K562 (cell line): ENCODE results near the gene PI4K2B. TPM values are rescaled to one million over a fixed set of nuclear protein-coding genes. Genes with fewer than 3 reads are reported as not detected.

ENCODE experiments used
- FOXK1 ChIP-seq: sonication (generic); formaldehyde crosslinking; IDR thresholded peaks from 2 replicates; pipeline ENCODE4 v1.8.0; 2022; ENCODE audit warnings: missing genetic modification reagents, mild to moderate bottlenecking, borderline replicate concordance
- MCM7 ChIP-seq, 2 experiments: fragments of 450-650 bp; IDR thresholded peaks; 2 replicates each; pipeline ENCODE4 v1.6.1; 2016 to 2018
- MTA1 ChIP-seq: fragments of 450-650 bp; IDR thresholded peaks from 2 replicates; pipeline ENCODE4 v1.6.1; 2017; ENCODE audit warnings: borderline replicate concordance
- NONO ChIP-seq, 2 experiments: fragments of 200-400 bp in 1 of 2; fragments of 450-650 bp in 1 of 2; formaldehyde crosslinking in 1 of 2; IDR thresholded peaks; 2 replicates each; pipeline ENCODE4 v1.6.1; 2017; ENCODE audit warnings: low read depth in 2 of 2, mild to moderate bottlenecking in 2 of 2, moderate library complexity in 2 of 2, low read length in 1 of 2
- POLR2G ChIP-seq: fragments of 200-400 bp; formaldehyde crosslinking; IDR thresholded peaks from 2 replicates; pipeline ENCODE4 v1.6.1; 2017; ENCODE audit warnings: low read depth, mild to moderate bottlenecking, antibody characterized with exemption, low read length, moderate library complexity
- RAD21 ChIP-seq, 2 experiments: fragments of 250-450 bp in 1 of 2; fragments of 450-650 bp in 1 of 2; sonication (Bioruptor Pico) in 1 of 2; formaldehyde crosslinking in 1 of 2; IDR thresholded peaks in 1 of 2; conservative IDR thresholded peaks in 1 of 2; 2 replicates each; pipeline versions ENCODE4 v1.4.0 to v1.8.0; 2020 to 2022; ENCODE audit warnings: mild to moderate bottlenecking in 2 of 2, moderate library complexity in 1 of 2
- RFX5 ChIP-seq: IDR thresholded peaks from 2 replicates; pipeline ENCODE4 v1.6.1; 2011; ENCODE audit warnings: low read depth, mild to moderate bottlenecking, improper control_type of control experiment, low read length
- SNRNP70 ChIP-seq: fragments of 200-400 bp; formaldehyde crosslinking; optimal IDR thresholded peaks from 2 replicates; pipeline ENCODE3; 2017; ENCODE audit warnings: low read depth, low read length
- SOX6 ChIP-seq: fragments of 450-650 bp; IDR thresholded peaks from 2 replicates; pipeline ENCODE4 v1.6.1; 2014; ENCODE audit warnings: mild to moderate bottlenecking
- U2AF1 ChIP-seq: fragments of 200-400 bp; formaldehyde crosslinking; optimal IDR thresholded peaks from 2 replicates; pipeline ENCODE3; 2017; ENCODE audit warnings: mild to moderate bottlenecking, low read depth, low read length, moderate library complexity
- ZKSCAN1 ChIP-seq: fragments of 150-350 bp; IDR thresholded peaks from 2 replicates; pipeline ENCODE4 v1.6.1; 2016; ENCODE audit warnings: low read depth, low read length
- ZNF239 ChIP-seq: fragments of 250-450 bp; sonication (Bioruptor Pico); IDR thresholded peaks from 2 replicates; pipeline ENCODE4 v1.4.0; 2020; ENCODE audit warnings: mild to moderate bottlenecking
- ZNF436 ChIP-seq: fragments of 250-450, 450-650 bp; sonication (Bioruptor Pico); formaldehyde crosslinking; IDR thresholded peaks from 2 replicates; pipeline ENCODE4 v1.7.0; 2020; ENCODE audit warnings: mild to moderate bottlenecking
- ZNF444 ChIP-seq: fragments of 250-450 bp; sonication (Bioruptor Pico); IDR thresholded peaks from 2 replicates; pipeline ENCODE4 v1.4.0; 2020; ENCODE audit warnings: mild to moderate bottlenecking, moderate library complexity
- ZNF561 ChIP-seq: fragments of 450-650 bp; formaldehyde crosslinking; conservative IDR thresholded peaks from 2 replicates; pipeline ENCODE4 v1.4.0; 2020; ENCODE audit warnings: mild to moderate bottlenecking, moderate library complexity
- ZNF780A ChIP-seq: fragments of 250-450 bp; sonication (Bioruptor Pico); IDR thresholded peaks from 2 replicates; pipeline ENCODE4 v1.5.0; 2021; ENCODE audit warnings: mild to moderate bottlenecking
- polyA plus RNA-seq, 8 experiments: library from polyadenylated mRNA; depleted of rRNA in 4 of 8; stranded (reverse) in 5 of 8; unstranded in 3 of 8; fragments of >200 nt; fragmentation: Nextera tagmentation in 2 of 8; fragmentation: Illumina TruSeq in 1 of 8; extraction: Ambion mirVana in 2 of 8; extraction: Trizol in 1 of 8; gene quantifications; 2 replicates each; pipeline versions ENCODE4 v1.2.1 to v1.2.3, GENCODE V29; 2011 to 2014; ENCODE audit warnings: inconsistent platforms in 1 of 8, missing spikeins in 1 of 8
- total RNA-seq, 7 experiments: library from RNA; depleted of rRNA in 6 of 7; stranded (reverse); fragments of >200 nt in 6 of 7; fragmentation: Illumina TruSeq in 2 of 7; extraction: Trizol in 2 of 7; gene quantifications; 2 replicates each; pipeline versions ENCODE4 v1.2.1 to v1.2.3, GENCODE V29; 2011 to 2021; ENCODE audit warnings: low replicate concordance in 1 of 7
- TF ChIP-seq, protein P1 (sequence below): fragments of 450-650 bp; IDR thresholded peaks from 2 replicates; pipeline ENCODE4 v1.6.1; 2017; ENCODE audit warnings: antibody characterized with exemption, mild to moderate bottlenecking
- TF ChIP-seq, protein P2 (sequence below), 2 experiments: fragments of 200-800 bp in 1 of 2; sonication (Bioruptor generic) in 1 of 2; sonication (generic) in 1 of 2; formaldehyde crosslinking in 1 of 2; IDR thresholded peaks in 1 of 2; conservative IDR thresholded peaks in 1 of 2; 2 replicates each; pipeline versions ENCODE4 v1.5.0 to v1.6.1; 2016 to 2020; ENCODE audit warnings: missing compliant biosample characterization in 1 of 2, missing genetic modification characterization in 1 of 2, missing genetic modification reagents in 1 of 2
- TF ChIP-seq, protein P3 (sequence below), 2 experiments: fragments of 450-650 bp; IDR thresholded peaks; 2 replicates each; pipeline ENCODE4 v1.6.1; 2018; ENCODE audit warnings: mild to moderate bottlenecking in 2 of 2, low read depth in 1 of 2; ENCODE audit not compliant: partially characterized antibody in 2 of 2

PI4K2B gene
- total and polyA plus RNA-seq, 9 of the 15 experiments (the other 6 are each of a cell fraction or from before 2014, with no cell fraction given), result 4.5 to 21.4 (median 16.5) TPM

DNA sequence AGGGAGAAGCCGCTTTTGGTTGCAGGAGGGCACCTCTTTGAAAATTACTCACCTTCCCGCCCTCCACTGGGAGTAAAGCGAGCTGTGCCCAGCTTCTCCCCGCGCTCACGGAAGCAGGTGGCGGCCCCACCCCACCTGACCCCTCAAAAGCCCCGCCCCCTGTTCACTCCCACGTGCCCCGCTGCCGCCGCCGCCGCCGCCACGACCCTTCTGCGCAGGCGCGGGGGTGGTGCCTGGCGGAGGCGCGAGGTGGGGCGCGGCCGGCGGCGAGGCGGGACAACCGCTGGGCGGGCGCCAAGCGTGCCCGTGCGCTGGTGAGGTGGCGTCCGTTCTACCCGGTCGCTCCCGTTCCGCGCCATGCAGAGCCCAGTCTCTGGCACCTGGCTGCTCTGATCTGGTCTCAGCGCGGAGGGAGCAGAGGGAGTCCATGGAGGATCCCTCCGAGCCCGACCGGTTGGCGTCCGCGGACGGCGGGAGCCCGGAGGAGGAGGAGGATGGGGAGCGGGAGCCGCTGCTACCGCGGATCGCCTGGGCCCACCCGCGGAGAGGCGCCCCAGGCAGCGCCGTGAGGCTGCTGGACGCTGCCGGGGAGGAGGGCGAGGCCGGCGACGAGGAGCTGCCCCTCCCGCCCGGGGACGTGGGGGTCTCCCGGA, at the start of gene PI4K2B (continued):
- TF ChIP-seq ZNF436 (no peak), ZKSCAN1 (no peak), ZNF444 (no peak), MCM7 (IDR thresholded peaks at IDR 0.05) (no peak), RAD21 (CRISPR knock-in tag; conservative IDR thresholded peaks at IDR 0.05 in 1 of 2, IDR thresholded peaks at IDR 0.05 in 1 of 2) (no peak), MTA1 (no peak), ZNF239 (CRISPR knock-in tag) (no peak), SNRNP70 (no peak), FOXK1 (CRISPR knock-in tag) (no peak), SOX6 (peak; percentile 53; the same call in 1 of the 2 replicates), RFX5 (no peak), U2AF1 (no peak), POLR2G (peak; percentile 96), ZNF780A (CRISPR knock-in tag) (no peak), NONO (IDR thresholded peaks at IDR 0.05; ENCODE audit: low read depth in 2 of 2, low read length in 1 of 2) (peak; percentile 51 to 55; a peak in 2 of 4 replicates), ZNF561 (CRISPR knock-in tag) (no peak)
- TF ChIP-seq, protein P1, sequence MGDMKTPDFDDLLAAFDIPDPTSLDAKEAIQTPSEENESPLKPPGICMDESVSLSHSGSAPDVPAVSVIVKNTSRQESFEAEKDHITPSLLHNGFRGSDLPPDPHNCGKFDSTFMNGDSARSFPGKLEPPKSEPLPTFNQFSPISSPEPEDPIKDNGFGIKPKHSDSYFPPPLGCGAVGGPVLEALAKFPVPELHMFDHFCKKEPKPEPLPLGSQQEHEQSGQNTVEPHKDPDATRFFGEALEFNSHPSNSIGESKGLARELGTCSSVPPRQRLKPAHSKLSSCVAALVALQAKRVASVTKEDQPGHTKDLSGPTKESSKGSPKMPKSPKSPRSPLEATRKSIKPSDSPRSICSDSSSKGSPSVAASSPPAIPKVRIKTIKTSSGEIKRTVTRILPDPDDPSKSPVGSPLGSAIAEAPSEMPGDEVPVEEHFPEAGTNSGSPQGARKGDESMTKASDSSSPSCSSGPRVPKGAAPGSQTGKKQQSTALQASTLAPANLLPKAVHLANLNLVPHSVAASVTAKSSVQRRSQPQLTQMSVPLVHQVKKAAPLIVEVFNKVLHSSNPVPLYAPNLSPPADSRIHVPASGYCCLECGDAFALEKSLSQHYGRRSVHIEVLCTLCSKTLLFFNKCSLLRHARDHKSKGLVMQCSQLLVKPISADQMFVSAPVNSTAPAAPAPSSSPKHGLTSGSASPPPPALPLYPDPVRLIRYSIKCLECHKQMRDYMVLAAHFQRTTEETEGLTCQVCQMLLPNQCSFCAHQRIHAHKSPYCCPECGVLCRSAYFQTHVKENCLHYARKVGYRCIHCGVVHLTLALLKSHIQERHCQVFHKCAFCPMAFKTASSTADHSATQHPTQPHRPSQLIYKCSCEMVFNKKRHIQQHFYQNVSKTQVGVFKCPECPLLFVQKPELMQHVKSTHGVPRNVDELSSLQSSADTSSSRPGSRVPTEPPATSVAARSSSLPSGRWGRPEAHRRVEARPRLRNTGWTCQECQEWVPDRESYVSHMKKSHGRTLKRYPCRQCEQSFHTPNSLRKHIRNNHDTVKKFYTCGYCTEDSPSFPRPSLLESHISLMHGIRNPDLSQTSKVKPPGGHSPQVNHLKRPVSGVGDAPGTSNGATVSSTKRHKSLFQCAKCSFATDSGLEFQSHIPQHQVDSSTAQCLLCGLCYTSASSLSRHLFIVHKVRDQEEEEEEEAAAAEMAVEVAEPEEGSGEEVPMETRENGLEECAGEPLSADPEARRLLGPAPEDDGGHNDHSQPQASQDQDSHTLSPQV, result peak; percentile 37; the same call in 1 of the 2 replicates
- TF ChIP-seq, protein P2, sequence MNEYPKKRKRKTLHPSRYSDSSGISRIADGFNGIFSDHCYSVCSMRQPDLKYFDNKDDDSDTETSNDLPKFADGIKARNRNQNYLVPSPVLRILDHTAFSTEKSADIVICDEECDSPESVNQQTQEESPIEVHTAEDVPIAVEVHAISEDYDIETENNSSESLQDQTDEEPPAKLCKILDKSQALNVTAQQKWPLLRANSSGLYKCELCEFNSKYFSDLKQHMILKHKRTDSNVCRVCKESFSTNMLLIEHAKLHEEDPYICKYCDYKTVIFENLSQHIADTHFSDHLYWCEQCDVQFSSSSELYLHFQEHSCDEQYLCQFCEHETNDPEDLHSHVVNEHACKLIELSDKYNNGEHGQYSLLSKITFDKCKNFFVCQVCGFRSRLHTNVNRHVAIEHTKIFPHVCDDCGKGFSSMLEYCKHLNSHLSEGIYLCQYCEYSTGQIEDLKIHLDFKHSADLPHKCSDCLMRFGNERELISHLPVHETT (CRISPR knock-in tag; conservative IDR thresholded peaks at IDR 0.05 in 1 of 2, IDR thresholded peaks at IDR 0.05 in 1 of 2), result no peak
- TF ChIP-seq, protein P3, sequence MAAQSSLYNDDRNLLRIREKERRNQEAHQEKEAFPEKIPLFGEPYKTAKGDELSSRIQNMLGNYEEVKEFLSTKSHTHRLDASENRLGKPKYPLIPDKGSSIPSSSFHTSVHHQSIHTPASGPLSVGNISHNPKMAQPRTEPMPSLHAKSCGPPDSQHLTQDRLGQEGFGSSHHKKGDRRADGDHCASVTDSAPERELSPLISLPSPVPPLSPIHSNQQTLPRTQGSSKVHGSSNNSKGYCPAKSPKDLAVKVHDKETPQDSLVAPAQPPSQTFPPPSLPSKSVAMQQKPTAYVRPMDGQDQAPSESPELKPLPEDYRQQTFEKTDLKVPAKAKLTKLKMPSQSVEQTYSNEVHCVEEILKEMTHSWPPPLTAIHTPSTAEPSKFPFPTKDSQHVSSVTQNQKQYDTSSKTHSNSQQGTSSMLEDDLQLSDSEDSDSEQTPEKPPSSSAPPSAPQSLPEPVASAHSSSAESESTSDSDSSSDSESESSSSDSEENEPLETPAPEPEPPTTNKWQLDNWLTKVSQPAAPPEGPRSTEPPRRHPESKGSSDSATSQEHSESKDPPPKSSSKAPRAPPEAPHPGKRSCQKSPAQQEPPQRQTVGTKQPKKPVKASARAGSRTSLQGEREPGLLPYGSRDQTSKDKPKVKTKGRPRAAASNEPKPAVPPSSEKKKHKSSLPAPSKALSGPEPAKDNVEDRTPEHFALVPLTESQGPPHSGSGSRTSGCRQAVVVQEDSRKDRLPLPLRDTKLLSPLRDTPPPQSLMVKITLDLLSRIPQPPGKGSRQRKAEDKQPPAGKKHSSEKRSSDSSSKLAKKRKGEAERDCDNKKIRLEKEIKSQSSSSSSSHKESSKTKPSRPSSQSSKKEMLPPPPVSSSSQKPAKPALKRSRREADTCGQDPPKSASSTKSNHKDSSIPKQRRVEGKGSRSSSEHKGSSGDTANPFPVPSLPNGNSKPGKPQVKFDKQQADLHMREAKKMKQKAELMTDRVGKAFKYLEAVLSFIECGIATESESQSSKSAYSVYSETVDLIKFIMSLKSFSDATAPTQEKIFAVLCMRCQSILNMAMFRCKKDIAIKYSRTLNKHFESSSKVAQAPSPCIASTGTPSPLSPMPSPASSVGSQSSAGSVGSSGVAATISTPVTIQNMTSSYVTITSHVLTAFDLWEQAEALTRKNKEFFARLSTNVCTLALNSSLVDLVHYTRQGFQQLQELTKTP (IDR thresholded peaks at IDR 0.05; ENCODE audit: low read depth in 1 of 2, partially characterized antibody in 2 of 2), result no peak
